ENCODE measurements around the gene CARD11.

GRCh38 chr7:2873686-2874551 lies 169.7 kb downstream of the CARD11 start:
- TF ChIP-seq, protein P1, sequence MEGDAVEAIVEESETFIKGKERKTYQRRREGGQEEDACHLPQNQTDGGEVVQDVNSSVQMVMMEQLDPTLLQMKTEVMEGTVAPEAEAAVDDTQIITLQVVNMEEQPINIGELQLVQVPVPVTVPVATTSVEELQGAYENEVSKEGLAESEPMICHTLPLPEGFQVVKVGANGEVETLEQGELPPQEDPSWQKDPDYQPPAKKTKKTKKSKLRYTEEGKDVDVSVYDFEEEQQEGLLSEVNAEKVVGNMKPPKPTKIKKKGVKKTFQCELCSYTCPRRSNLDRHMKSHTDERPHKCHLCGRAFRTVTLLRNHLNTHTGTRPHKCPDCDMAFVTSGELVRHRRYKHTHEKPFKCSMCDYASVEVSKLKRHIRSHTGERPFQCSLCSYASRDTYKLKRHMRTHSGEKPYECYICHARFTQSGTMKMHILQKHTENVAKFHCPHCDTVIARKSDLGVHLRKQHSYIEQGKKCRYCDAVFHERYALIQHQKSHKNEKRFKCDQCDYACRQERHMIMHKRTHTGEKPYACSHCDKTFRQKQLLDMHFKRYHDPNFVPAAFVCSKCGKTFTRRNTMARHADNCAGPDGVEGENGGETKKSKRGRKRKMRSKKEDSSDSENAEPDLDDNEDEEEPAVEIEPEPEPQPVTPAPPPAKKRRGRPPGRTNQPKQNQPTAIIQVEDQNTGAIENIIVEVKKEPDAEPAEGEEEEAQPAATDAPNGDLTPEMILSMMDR (IDR thresholded peaks at IDR 0.05; ENCODE audit: insufficient read depth, low read length), result no peak
- no peak for TF ChIP-seq POLR2AphosphoS5 (IDR thresholded peaks at IDR 0.05; ENCODE audit: low read depth)
- TF ChIP-seq, protein P2, sequence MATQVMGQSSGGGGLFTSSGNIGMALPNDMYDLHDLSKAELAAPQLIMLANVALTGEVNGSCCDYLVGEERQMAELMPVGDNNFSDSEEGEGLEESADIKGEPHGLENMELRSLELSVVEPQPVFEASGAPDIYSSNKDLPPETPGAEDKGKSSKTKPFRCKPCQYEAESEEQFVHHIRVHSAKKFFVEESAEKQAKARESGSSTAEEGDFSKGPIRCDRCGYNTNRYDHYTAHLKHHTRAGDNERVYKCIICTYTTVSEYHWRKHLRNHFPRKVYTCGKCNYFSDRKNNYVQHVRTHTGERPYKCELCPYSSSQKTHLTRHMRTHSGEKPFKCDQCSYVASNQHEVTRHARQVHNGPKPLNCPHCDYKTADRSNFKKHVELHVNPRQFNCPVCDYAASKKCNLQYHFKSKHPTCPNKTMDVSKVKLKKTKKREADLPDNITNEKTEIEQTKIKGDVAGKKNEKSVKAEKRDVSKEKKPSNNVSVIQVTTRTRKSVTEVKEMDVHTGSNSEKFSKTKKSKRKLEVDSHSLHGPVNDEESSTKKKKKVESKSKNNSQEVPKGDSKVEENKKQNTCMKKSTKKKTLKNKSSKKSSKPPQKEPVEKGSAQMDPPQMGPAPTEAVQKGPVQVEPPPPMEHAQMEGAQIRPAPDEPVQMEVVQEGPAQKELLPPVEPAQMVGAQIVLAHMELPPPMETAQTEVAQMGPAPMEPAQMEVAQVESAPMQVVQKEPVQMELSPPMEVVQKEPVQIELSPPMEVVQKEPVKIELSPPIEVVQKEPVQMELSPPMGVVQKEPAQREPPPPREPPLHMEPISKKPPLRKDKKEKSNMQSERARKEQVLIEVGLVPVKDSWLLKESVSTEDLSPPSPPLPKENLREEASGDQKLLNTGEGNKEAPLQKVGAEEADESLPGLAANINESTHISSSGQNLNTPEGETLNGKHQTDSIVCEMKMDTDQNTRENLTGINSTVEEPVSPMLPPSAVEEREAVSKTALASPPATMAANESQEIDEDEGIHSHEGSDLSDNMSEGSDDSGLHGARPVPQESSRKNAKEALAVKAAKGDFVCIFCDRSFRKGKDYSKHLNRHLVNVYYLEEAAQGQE (IDR thresholded peaks at IDR 0.05; ENCODE audit: insufficient replicate concordance, low read depth), result no peak
- no peak for TF ChIP-seq GABPA (IDR thresholded peaks at IDR 0.05; ENCODE audit: low read depth)

All from HL-60 (cell line).